Measurements from ENCODE around the gene PSMB5.
A peak's percentile ranks its signal among the peaks of the same experiment; 100 is the strongest.

PSMB5 gene

GRCh38 chr14:23076785-23077408, 42.2 kb upstream of the PSMB5 start:
- no peak for DNase-seq (ENCODE audit: extremely low read depth, insufficient read length)
- Histone ChIP-seq H3K27me3 (replicated peaks; ENCODE audit: control insufficient read depth, insufficient read depth, low read length) (no peaks in the 10 kb centered on the region), H3K4me3 (replicated peaks; ENCODE audit: low read depth, low read length) (no peak overlapping the region), H3K36me3 (ENCODE audit: control insufficient read depth, insufficient read depth, low read length) (peaks cover 36% of the 10 kb centered on the region)
- TF ChIP-seq, protein P1, sequence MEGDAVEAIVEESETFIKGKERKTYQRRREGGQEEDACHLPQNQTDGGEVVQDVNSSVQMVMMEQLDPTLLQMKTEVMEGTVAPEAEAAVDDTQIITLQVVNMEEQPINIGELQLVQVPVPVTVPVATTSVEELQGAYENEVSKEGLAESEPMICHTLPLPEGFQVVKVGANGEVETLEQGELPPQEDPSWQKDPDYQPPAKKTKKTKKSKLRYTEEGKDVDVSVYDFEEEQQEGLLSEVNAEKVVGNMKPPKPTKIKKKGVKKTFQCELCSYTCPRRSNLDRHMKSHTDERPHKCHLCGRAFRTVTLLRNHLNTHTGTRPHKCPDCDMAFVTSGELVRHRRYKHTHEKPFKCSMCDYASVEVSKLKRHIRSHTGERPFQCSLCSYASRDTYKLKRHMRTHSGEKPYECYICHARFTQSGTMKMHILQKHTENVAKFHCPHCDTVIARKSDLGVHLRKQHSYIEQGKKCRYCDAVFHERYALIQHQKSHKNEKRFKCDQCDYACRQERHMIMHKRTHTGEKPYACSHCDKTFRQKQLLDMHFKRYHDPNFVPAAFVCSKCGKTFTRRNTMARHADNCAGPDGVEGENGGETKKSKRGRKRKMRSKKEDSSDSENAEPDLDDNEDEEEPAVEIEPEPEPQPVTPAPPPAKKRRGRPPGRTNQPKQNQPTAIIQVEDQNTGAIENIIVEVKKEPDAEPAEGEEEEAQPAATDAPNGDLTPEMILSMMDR (IDR thresholded peaks at IDR 0.05; ENCODE audit: insufficient read depth, low read length, poor library complexity, severe bottlenecking): peak; percentile 59

- Histone ChIP-seq H3K27me3 (replicated peaks; ENCODE audit: control insufficient read depth, insufficient read depth, low read length) (no peaks in the 10 kb centered on the region), H3K36me3 (ENCODE audit: control insufficient read depth, insufficient read depth, low read length) (peaks cover 27% of the 10 kb centered on the region), H3K4me3 (replicated peaks; ENCODE audit: low read depth, low read length) (no peak overlapping the region)
- DNase-seq (ENCODE audit: extremely low read depth, insufficient read length): no peak
- TF ChIP-seq, protein P1 (IDR thresholded peaks at IDR 0.05; ENCODE audit: insufficient read depth, low read length, poor library complexity, severe bottlenecking): no peak
These were observed 40.2 kb upstream of the PSMB5 start for GRCh38 chr14:23074906-23075305.

GRCh38 chr14:23071921-23072539, 37.3 kb upstream of the PSMB5 start:
- peaks cover 26% of the 10 kb centered on the region for H3K36me3 ChIP-seq (ENCODE audit: control insufficient read depth, insufficient read depth, low read length)
- DNase-seq (ENCODE audit: extremely low read depth, insufficient read length): no peak
- H3K27me3 ChIP-seq (replicated peaks; ENCODE audit: control insufficient read depth, insufficient read depth, low read length): no peaks in the 10 kb centered on the region
- H3K4me3 ChIP-seq (replicated peaks; ENCODE audit: low read depth, low read length): no peak overlapping the region
- TF ChIP-seq, protein P1 (IDR thresholded peaks at IDR 0.05; ENCODE audit: insufficient read depth, low read length, poor library complexity, severe bottlenecking): no peak

DNA sequence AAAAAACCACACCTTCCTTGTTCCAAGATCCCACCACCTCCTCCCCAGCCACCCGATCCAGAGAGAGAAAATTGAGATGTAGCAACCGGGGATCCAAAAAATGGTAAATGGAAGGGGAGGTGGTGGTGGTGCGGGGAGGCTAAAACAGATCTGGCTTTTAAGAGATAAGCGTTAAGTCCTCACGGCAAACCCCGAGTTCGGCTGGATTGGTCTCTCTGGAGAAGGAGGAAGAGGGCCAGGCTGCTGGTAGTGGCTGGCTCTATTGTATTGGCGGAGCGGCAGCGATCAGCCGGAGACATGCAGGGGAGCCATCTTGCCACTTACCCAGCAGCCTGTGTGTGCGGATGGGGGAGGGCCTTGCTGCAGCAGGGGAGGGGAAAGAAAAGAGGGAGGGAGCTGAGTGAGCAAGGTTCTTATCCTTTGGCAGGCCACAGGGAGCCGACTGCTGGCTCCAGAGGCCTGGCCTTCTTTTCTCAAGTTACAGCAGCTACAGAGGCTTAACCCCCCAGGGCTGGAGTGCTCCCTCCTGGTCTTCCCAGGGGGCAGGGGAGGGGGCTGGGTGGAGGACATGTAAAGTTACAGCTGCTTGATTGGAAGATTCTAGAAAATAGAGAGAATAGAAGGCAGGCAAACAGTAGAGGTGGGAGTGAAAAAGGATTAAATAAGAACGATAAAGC, 36.7 kb upstream of the PSMB5 start:
- peak; percentile 64 for DNase-seq (ENCODE audit: extremely low read depth, insufficient read length)
- Histone ChIP-seq H3K4me3 (replicated peaks; ENCODE audit: low read depth, low read length) (peak overlapping the region; percentile 92), H3K36me3 (ENCODE audit: control insufficient read depth, insufficient read depth, low read length) (peaks cover 25% of the 10 kb centered on the region), H3K27me3 (replicated peaks; ENCODE audit: control insufficient read depth, insufficient read depth, low read length) (no peaks in the 10 kb centered on the region)
- TF ChIP-seq, protein P1 (IDR thresholded peaks at IDR 0.05; ENCODE audit: insufficient read depth, low read length, poor library complexity, severe bottlenecking): no peak

DNA sequence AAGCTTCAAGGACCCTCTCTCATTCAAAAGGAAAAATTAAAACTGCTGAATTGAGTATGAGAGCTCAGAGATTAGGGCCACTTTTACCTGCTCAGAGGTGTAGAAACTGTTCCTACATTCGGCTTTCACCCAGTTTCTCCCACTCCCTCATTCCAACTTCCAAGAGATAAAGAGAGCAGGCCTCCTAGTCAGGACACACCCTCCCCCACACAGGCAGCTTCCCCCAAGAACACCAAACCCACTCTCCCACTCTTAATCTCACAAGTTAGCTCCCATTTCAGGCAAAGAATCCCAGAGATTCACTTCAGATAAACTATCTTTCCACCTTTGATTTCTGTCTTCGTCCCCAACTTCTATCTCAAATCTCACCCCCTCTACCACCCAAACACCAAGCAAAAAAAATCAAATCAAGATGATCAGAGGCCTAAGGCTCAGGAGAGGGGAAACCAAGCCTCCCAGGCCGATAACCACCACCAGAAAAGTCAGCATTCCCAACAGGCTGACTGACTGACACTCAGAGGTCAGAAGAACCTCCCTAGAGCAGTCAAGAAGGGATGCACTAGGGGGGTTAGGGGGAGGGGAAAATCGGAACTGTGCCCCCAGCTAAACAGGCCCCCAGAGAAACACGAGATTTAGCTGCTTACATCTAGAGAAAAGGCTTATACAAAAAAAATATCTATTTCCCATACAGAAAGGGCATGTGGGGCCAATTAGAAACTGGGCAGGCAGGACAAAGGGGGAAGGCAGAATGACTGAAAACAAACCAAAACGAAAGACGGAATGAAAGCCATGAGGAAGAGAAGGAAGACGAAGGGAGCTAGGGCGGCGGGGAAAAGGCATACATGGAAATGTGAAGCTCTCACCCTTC, 35.8 kb upstream of the PSMB5 start:
- TF ChIP-seq, protein P1 (IDR thresholded peaks at IDR 0.05; ENCODE audit: insufficient read depth, low read length, poor library complexity, severe bottlenecking): no peak
- DNase-seq (ENCODE audit: extremely low read depth, insufficient read length): no peak
- Histone ChIP-seq H3K36me3 (ENCODE audit: control insufficient read depth, insufficient read depth, low read length) (peaks cover 26% of the 10 kb centered on the region), H3K27me3 (replicated peaks; ENCODE audit: control insufficient read depth, insufficient read depth, low read length) (no peaks in the 10 kb centered on the region), H3K4me3 (replicated peaks; ENCODE audit: low read depth, low read length) (peak overlapping the region; percentile 92)
